Stimulated activated CD4-positive, alpha-beta T cell treated with anti-CD3 and anti-CD28 coated beads, Interleukin-12 subunit alpha, Interleukin-12 subunit beta, amount 100 ng/mL, for 4 hours (primary cell): ENCODE results near the gene HSPBAP1.

Experiments
- DNase-seq: peaks from one replicate; pipeline ENCODE4 v3.0.0-alpha.2; 2020

The HSPBAP1 gene, protein sequence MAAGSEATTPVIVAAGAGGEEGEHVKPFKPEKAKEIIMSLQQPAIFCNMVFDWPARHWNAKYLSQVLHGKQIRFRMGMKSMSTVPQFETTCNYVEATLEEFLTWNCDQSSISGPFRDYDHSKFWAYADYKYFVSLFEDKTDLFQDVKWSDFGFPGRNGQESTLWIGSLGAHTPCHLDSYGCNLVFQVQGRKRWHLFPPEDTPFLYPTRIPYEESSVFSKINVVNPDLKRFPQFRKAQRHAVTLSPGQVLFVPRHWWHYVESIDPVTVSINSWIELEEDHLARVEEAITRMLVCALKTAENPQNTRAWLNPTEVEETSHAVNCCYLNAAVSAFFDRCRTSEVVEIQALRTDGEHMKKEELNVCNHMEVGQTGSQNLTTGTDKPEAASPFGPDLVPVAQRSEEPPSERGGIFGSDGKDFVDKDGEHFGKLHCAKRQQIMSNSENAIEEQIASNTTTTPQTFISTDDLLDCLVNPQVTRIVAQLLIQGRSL

DNA sequence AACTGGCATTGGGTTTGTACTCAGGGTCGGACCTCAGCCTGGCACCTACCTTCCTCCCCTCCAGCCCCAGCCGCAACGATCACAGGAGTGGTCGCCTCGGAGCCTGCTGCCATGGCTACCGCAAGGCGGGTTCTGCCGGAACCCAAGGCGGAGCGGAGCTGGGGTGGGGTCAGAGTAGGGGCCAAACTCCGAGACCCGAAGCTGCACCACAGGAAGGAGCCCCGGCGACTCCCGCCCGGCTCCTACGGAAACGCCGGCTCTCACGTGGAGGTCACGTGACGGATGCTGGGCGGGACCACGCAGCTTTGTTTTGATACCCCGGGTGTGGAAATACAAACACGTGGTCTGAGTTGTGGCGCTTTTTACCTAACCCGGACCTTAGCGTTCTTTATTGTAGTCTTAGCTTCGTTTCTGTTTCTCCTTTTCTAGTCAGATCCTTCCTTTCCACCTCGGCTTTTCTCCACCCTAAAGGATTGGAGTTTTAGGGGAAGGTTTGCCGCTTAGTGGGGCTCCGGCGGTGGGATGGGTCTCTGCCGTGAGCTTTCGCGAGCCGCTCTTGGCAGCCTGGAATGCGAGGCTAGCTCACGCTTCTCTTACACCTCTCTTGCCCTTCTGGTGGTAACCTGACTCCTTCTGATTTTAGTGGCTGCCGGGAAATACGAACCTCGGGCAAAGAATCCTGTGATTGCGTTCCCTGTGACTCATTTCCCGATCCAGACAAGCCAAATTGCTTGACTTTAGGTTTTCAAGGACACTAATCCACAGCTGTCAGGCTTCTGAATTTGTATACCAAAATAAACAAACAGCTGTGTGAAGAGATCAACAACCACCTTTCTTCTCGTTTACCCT is at the start of gene HSPBAP1:
HSPBAP1 (minus strand) TSS at position 264 of the 849 bp plus-strand sequence; CDS start at position 113, 151 bp downstream.
- peak; percentile 86 for DNase-seq

DNA sequence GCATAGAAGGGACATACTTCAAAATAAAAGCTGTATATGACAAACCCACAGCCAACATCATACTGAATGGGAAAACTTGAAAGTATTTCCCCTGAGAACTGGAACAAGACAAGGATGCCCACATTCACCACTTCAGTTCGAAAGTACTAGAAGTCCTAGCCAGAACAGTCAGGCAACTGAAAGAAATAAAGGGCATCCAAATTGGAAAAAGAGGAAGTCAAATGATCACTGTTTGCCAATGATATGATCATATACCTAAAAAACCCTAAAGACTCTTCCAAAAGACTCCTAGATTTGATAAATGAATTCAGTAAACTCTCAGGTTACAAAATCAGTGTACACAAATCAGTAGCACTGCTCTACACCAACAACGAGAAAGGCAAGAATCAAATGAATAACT is 42.0 kb upstream of the HSPBAP1 start:
- no peak for DNase-seq

DNA sequence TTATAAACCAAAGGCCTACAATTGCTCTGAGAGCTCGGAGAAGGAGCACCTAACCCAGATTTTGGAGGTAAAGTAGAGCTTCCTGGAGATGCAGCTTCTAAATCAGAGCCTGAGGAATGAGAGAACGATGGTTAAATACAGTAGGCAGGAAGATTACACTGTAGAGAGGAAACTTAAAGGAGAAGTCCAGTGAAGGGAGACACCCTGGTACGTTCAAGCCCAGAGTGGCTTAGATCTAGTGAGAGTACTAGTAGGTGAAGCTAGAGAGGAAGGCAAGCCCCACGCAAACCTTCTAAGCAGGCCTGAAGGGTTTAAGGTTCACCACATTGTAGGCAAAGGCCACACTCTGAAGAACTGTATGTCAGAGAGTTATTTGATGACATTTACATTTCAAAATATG is 34.6 kb upstream of the HSPBAP1 start:
- DNase-seq: no peak

DNA sequence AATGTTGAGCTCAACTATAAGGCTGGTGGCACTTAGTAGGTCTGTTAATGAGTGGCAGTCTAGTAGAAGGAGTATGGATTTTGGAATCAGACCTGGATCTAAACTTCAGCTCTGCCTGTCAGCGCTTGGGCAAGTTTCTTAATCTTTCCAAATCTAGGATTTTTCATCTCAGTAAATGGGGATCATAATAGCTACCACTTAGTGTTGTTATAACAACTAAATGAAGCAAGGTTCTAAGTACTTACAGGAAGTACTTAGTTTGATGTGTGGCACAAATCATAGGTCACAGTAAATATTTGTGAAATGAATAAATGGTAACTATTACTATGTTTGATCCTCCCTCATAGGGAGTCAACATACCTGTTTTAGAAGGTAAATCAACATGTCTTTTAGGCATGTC is 32.6 kb upstream of the HSPBAP1 start:
- no peak for DNase-seq

DNA sequence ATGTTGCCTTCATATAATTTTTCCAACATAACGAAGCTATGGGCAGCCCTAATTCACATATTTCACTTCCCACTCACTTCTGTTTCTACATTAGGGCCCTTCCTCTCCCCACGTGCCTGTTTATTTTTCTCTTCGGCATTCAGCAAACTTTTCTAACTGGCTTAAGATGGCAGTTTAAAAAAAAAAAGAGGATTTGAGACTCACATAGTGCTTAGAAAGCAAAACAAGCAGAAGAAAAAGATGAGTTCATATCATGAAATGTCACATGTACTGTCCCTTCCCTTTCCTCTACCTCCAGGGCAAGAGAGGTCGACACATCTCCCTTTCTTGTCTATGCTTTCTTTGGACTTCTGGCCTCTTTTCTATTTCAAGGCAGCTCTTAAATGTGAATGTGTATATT is 31.8 kb upstream of the HSPBAP1 start:
- no peak for DNase-seq

DNA sequence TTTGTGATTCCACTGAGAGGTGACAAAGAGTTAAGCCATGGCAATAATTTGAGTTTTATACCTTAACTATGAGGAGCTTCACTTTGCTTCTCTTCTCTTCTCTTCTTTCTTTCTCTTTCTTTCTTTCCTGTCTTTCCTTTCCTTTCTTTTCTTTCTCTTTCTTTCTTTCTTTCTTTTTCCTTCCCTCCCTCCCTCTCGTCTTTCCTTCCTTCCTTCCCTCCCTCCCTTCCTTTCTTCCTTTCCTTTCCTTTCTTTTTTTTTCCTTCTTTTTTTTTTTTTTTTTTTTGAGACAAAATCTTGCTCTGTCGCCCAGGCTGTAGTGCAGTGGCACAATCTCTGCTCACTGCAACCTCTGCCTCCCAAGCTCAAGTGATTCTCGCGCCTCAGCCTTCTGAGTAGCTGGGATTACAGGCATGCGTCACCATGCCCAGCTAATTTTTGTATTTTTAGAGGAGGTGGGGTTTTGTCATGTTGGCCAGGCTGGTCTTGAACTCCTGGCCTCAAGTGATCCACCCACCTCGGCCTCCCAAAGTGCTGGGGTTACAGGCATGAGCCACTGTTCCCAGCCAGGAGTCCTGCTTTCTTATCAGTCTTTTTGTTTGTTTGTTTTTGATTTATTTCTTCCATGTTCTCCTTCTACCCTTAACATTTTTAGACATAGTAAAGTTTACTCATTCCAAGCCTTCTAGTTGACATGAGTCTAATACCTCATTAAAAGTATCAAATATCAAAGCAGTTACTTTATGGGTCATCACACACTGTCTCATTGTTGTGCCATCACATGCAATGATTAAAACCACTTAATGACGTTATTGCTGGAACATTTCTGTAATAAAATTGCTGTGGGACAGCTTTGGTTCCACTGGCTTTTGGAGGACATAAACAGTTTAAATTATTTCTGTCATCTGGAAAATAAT is 31.1 kb upstream of the HSPBAP1 start:
- DNase-seq: no peak

DNA sequence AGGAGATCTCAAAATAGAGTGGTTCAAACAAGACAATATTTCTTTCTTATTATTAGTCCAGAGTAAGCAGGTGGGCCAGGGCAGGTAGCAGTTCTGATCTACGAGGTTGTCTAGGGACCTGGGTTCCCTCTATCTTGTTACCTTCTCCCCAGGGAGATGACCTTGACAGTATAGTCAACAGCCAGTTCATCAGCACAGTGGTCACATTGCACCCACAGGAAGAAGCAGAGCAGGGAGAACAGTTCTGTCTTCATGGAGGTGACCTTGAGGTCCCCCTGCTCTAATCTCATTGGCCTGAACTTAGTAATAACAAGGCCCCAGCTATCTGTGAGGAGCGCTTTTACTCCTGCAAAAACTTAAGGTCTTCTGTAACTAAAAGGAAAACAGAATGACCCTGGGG is 23.0 kb upstream of the HSPBAP1 start:
- DNase-seq: no peak

DNA sequence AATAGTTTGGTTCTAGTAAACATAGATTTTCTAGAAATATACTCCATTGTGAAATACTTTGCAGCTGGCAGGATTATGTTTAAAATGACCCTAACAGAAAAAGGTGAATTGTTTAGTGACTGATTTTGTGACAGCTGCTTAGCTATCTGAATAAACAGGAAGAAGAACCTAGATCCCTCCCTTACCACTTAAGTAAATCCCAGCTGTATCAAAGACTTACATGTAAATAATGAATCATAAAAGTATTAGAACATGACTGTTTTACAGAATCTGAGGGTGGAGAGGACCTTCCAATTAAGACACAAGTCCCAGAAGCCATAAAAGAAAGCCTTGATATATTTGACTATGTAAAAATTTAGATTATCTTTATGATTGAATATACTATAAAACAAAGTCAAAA is 17.1 kb upstream of the HSPBAP1 start:
- no peak for DNase-seq

DNA sequence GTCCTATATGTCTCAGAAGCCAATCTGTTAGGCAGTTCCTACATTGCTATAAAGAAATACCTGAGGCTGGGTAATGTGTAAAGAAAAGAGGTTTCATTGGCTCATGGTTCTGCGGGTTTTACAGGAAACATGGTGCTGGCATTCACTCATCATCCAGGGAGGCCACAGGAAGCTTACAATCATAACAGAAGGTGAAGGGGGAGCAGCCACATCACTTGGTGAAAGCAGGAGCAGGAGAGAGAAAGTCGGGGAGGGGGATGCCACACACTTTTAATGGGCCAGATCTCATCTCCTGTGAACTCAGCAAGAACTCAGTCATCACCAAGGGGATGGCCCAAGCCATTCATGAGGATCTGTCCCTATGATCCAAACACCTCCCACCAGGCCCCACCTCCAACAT is 10.3 kb upstream of the HSPBAP1 start:
- DNase-seq: no peak

DNA sequence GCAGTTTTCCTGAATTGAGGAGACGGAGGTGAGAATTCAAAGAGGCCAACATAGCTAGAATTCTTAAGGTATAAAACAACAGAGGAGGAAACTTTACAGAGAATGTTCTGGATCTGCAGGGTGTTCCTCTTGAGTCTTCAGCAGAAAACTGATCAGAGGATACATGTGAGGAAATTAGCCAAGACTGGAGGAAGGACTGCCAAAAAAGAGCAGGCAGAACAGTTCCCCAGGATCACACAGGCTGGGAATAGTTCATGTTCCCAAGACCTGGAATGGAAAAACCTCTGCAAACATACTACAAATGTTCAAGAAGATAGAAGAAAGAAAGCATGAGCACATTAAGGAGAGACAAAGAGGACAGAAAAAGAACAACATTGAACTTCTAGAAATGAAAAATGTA is 8.7 kb upstream of the HSPBAP1 start:
- DNase-seq: no peak

DNA sequence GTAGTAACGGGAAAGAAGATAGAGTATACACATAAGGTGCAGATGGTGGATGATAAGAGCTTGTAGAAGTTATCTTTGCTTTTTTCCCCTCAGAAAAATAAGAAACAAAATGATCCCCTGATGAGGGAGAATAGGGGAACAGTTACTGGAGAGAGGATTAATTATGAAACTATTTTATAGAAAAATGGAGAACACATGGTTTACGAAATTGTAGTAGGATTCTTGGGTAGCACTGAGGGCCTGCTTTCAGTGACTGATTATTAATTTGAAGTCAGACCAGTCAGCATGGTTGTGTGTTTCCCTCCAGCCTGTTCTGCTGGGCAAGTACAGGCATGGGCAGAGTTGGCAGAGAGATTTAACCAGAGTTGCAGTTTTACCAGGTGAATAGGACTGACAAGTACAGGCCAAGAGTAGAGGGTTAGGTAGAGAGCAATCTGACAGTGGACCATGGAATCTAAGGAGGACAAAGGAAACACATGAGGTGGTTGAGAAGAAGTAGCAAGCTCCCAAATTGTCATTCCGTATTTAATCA is 7.1 kb upstream of the HSPBAP1 start:
- no peak for DNase-seq

DNA sequence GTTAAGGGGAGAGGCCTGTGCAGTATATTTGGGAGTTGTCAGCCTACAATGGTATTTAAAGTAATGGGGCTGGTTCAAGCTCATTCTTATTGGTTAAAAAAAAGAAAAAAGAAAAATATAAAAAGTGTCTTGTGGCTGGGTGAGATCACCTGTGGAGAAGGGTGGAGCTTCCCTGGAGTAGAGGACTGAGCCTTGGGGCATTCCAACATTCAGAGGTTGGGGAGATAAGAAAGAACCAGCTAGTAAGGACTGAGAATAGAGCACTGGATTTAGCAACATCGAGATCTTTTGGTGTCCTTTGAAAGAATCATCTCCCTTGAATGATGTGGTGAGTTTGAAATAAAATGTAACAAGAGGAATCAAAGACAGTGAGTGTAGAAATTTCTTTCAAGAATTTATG is 6.4 kb upstream of the HSPBAP1 start:
- no peak for DNase-seq

DNA sequence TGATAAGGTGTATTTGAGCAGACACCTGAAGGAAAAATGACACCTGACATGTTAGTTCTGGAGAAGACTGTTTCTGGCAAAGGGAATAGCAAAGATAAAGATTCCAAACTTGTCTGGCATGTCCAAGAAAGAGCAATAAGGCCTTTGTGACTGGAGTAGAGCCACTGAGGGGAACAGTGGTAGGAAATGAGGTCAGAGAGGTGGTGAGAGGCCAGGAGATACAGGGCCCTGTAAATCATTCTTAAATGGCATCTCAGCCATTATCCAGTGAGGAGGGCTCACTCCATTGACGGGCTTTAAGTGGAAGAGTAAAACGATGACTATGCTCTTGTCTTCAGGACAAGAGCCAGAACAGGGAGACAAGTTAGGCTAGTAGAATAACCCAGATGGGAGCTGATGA is 5.7 kb upstream of the HSPBAP1 start:
- DNase-seq: no peak

DNA sequence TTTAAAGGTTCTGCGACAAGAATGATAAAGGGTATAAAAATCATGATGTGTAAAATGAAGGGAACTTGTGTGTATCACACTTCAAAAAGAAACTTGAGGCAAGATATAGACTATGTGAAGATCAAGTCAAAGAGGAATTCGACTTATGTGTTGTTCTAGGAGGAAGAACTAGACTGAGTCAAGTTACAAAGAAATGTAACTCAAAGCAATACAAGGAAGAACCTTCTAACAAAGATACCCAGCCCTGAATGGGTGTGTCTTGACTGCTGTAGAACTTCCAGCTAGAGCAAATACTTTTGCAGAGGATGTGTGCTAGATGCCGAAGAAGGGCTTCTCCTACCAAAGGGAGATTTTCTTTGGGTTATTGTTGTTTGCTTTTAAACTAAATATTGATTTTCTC is 3.7 kb upstream of the HSPBAP1 start:
- no peak for DNase-seq

DNA sequence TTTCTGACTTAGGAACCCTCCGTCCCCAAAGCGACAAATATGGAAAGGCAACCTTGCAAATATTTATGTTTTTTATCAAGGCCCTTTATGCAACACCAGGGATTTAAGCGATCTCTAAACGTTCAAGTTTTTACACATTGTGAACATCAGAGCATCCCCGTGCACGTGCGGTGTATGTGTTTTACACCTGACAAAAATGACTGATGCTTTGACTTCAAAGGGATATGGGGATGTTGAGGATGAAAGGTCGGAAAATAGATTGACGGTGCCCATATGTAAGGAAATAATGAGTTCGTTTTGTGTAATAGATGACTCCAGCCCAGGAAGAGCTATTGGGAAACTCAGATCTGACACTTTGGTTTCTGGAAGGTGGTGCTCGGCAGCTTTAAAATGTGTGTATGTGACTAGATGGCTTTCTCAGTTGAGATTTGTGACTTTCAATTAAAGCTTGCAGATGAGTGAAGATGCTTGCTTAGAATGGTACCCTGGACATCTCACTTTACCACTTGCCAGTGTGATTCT is 2.1 kb upstream of the HSPBAP1 start:
- DNase-seq: no peak

DNA sequence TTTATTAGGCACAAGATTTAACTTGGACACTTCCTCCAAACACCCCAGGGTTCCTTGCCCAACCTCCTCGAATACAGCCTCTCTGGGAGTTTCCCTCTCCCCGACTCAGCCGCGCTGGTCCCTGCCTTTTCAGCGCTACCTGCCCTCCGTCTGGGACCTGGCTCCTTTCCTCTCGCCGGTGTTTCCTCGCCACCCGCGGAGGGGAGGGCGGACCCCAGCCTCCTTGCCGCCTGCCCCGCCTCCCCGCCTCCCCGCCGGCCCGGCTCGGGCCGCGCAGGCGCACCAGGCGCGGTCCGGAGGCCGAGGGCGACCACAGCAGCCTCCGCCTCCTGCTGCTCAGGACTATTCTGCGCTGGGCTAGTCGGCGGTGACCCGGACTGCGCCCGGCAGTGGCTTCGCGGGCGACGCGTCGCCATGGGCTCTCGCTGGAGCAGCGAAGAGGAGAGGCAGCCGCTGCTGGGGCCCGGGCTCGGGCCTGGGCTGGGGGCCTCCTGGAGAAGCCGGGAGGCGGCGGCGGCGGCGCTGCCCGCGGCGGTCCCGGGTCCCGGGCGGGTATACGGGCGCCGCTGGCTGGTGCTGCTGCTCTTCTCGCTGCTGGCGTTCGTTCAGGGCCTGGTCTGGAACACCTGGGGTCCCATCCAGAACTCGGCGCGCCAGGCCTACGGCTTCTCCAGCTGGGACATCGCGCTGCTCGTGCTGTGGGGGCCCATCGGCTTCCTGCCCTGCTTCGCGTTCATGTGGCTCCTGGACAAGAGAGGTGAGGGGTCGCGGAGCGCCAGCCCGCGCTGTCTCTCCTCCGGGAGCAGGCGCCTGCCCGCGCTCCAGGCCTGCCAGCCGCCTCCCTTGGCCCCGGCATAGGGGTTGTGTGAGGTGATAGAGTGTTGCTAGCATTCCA is 1.4 kb upstream of the HSPBAP1 start, which contains the start of gene SLC49A4:
SLC49A4 (plus strand) TSS at position 291 of the 895 bp plus-strand sequence; CDS start at position 415, 124 bp downstream.
- DNase-seq: peak; percentile 58

DNA sequence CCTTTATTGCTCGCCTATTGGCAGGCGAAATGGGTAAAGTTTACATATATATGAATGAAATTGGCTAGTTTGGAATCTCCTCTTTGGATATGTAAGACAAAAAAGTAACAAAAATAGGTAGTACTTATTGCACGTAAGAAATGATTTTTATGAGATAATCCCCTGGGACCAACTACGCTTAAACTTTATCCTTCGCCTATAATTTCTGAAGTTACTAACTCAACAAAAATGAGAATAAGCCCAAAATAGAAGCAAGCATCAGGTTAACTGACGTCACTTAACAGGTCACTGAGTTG is 800 bp upstream of the HSPBAP1 start:
- no peak for DNase-seq

DNA sequence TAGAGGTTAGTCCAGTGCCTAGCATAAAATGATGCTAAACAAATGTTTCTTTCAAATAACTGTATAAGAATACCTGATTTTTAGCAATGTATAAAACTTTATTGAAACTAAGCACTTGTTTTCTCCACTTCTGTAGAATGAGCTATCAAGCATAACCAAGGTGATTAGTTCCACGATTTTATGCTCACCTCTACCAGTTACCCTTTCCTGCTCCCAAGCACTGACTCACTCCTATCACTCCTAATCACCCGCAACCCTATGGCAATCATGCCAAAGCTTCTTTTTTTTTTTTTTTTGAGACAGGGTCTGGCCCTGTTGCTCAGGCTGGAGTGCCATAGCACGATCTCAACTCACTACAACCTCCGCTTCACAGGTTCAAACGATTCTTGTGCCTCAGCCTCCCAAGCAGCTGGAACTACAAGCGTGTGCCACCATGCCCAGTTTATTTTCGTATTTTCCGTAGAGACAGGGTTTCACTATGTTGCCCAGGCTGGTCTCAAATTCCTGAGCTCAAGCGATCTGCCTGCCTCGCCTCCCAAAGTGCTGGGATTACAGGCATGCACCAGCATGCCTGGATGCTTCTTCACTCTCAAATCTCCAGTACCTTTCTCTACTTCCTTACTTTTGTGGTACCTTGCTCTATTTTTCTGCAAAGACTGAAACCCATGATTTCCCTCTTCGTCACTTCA is 3.9 kb downstream of the HSPBAP1 start:
- DNase-seq: no peak

DNA sequence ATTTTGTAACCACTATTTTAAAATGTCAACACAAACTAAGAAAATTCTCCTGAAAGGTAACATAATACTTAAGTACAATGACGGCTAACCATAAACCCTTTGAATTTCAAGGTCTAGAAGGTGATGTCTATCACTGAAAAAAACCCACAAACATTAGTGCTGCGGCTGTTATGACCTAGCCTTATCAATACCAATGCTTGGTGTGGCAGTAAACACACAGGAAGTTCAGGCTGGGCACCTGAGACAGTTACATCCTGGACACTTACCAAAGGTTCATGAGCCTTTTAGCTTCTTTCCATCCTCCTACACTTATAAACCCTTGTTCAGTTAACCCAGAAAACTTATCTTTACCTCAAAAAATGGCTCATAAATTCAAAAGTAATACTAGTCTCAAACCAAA is 5.8 kb downstream of the HSPBAP1 start:
- no peak for DNase-seq

DNA sequence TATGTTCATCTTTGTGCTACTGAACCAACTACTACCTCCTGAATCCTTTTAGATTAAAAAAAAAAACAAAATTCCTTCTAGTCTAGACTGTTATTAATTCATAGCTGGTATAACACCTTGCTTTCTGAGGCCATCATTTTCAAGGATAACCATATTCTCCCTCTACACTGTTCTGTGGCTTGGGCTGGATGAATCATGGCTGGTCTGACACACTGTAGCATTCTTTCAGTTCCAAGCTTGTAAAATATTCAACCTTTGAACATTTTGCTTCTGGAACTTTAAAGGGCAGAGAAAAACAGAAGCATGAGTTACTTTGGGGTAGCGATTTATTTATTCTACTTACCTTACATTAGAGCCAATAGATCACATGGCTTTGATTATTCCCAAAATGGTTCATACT is 7.6 kb downstream of the HSPBAP1 start:
- no peak for DNase-seq

DNA sequence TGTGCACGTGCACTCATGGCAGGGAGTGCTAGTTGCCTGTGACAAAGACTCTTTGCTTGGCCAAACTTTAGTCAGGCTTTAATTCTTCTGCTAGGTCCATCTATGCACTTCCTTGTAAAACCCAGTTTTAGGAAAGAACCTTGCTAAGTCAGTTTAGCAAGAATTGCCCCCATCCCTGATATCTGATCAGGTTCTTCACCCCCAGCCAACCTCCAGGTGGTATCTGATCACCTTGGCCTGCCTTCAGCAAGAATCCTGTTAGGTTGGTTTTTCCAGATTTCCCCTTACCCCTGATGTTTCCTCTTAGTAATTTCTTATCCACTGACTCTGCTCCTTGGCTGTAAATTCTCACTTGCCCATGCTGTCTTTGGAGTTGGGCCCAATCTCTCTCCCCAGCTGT is 8.4 kb downstream of the HSPBAP1 start:
- DNase-seq: no peak
